Ishikawa (cell line): ENCODE results near the gene PCDH9.

Experiments
- CEBPB ChIP-seq: IDR thresholded peaks from 2 replicates; pipeline ENCODE4 v1.6.1; 2012
- CREB1 ChIP-seq: IDR thresholded peaks from 2 replicates; pipeline ENCODE4 v1.6.1; 2012; ENCODE audit warnings: low read depth
- EGR1 ChIP-seq: IDR thresholded peaks from 2 replicates; pipeline ENCODE4 v1.6.1; 2012
- EP300 ChIP-seq: IDR thresholded peaks from 2 replicates; pipeline ENCODE4 v1.6.1; 2012; ENCODE audit warnings: borderline replicate concordance
- FOXM1 ChIP-seq: IDR thresholded peaks from 2 replicates; pipeline ENCODE4 v1.6.1; 2012; ENCODE audit warnings: low read depth, borderline replicate concordance
- NFIC ChIP-seq: IDR thresholded peaks from 2 replicates; pipeline ENCODE4 v1.6.1; 2012
- RAD21 ChIP-seq: IDR thresholded peaks from 2 replicates; pipeline ENCODE4 v1.6.1; 2012; ENCODE audit warnings: low read depth
- REST ChIP-seq: IDR thresholded peaks from 2 replicates; pipeline ENCODE4 v1.6.1; 2012; ENCODE audit warnings: low read depth, mild to moderate bottlenecking
- TAF1 ChIP-seq: IDR thresholded peaks from 2 replicates; pipeline ENCODE4 v1.6.1; 2012; ENCODE audit warnings: low read depth, mild to moderate bottlenecking
- TCF12 ChIP-seq: IDR thresholded peaks from 2 replicates; pipeline ENCODE4 v1.6.1; 2012; ENCODE audit warnings: low read depth
- TEAD4 ChIP-seq: IDR thresholded peaks from 2 replicates; pipeline ENCODE4 v1.6.1; 2012
- YY1 ChIP-seq: IDR thresholded peaks from 2 replicates; pipeline ENCODE4 v1.6.1; 2012; ENCODE audit warnings: low read depth
- ZBTB7A ChIP-seq: IDR thresholded peaks from 2 replicates; pipeline ENCODE4 v1.6.1; 2012; ENCODE audit warnings: low read depth
- TF ChIP-seq, protein P1 (sequence below): IDR thresholded peaks from 2 replicates; pipeline ENCODE4 v1.6.1; 2012
- TF ChIP-seq, protein P2 (sequence below): IDR thresholded peaks from 2 replicates; pipeline ENCODE4 v1.6.1; 2012

The PCDH9 gene

GRCh38 chr13:67168384-67168783 is 61.8 kb downstream of the PCDH9 start:
- TF ChIP-seq TAF1: no peak
- no peak for TF ChIP-seq TEAD4
- TF ChIP-seq RAD21: no peak
- TF ChIP-seq TCF12: no peak
- no peak for TF ChIP-seq CREB1
- no peak for TF ChIP-seq CEBPB
- TF ChIP-seq ZBTB7A: no peak
- TF ChIP-seq, protein P1, sequence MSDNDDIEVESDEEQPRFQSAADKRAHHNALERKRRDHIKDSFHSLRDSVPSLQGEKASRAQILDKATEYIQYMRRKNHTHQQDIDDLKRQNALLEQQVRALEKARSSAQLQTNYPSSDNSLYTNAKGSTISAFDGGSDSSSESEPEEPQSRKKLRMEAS: no peak
- no peak for TF ChIP-seq REST
- no peak for TF ChIP-seq EGR1
- no peak for TF ChIP-seq EP300
- no peak for TF ChIP-seq FOXM1
- TF ChIP-seq, protein P2, sequence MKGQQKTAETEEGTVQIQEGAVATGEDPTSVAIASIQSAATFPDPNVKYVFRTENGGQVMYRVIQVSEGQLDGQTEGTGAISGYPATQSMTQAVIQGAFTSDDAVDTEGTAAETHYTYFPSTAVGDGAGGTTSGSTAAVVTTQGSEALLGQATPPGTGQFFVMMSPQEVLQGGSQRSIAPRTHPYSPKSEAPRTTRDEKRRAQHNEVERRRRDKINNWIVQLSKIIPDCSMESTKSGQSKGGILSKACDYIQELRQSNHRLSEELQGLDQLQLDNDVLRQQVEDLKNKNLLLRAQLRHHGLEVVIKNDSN: no peak
- TF ChIP-seq YY1: no peak
- no peak for TF ChIP-seq NFIC

- TF ChIP-seq CEBPB (no peak), EP300 (no peak), REST (no peak), NFIC (no peak), TAF1 (no peak), ZBTB7A (no peak)
Measured at GRCh38 chr13:67167420-67167819, 62.7 kb downstream of the PCDH9 start.

- TF ChIP-seq EGR1: no peak
- TF ChIP-seq EP300: no peak
- TF ChIP-seq CEBPB: no peak
- TF ChIP-seq TAF1: no peak
- no peak for TF ChIP-seq TCF12
- no peak for TF ChIP-seq YY1
- TF ChIP-seq ZBTB7A: no peak
- no peak for TF ChIP-seq NFIC
- TF ChIP-seq, protein P2: no peak
- no peak for TF ChIP-seq TEAD4
- no peak for TF ChIP-seq REST
- TF ChIP-seq, protein P1: no peak
- TF ChIP-seq FOXM1: no peak
- no peak for TF ChIP-seq CREB1
- TF ChIP-seq RAD21: no peak
Measured at GRCh38 chr13:67161176-67161575, 69.0 kb downstream of the PCDH9 start.

DNA sequence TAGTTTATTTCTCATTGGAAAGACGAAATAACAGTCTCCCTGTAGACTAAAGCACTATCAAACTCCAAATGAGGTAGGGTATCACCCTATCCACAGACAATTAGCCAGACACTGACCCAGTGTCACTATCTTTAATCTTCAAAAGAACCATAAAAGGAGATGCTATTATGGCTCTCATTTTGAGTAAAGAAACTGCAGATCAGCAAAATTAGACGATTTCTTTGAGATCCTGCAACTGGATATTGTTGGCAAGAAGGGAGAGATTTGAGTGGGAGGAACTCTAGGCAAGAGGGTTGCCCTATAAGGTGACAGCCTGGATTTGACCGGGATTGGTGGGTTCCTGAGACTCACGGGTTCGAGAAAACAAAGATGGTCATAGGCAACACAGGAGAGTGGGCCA is 71.2 kb downstream of the PCDH9 start:
- TF ChIP-seq TEAD4: no peak
- TF ChIP-seq CREB1: no peak
- TF ChIP-seq CEBPB: no peak
- TF ChIP-seq ZBTB7A: no peak
- TF ChIP-seq REST: no peak
- no peak for TF ChIP-seq NFIC
- TF ChIP-seq, protein P2: no peak
- TF ChIP-seq TAF1: no peak
- no peak for TF ChIP-seq TCF12
- TF ChIP-seq, protein P1: no peak
- no peak for TF ChIP-seq YY1
